Stomach (tissue), 9 donors: ENCODE results near the gene FTO. TPM values are rescaled to one million over a fixed set of nuclear protein-coding genes. Genes with fewer than 3 reads are reported as not detected.

ENCODE experiments used
- DNase-seq, 2 donors: peaks; one replicate each; pipeline versions ENCODE4 v3.0.0 to v3.0.0-alpha.2; 2013 to 2019
- H3K27ac ChIP-seq, 5 donors: fragments of 200-600 bp in 4 of 5; sonication (generic) in 4 of 5; one replicate each; pipeline ENCODE4 v1.5.1; 2013 to 2019; ENCODE audit warnings: mild to moderate bottlenecking in 1 of 5, moderate library complexity in 1 of 5
- H3K27me3 ChIP-seq, 3 donors: fragments of 200-600 bp; sonication (generic); one replicate each; pipeline ENCODE4 v1.5.1; 2017 to 2019; ENCODE audit warnings: mixed run types in 1 of 3
- H3K36me3 ChIP-seq, 4 donors: fragments of 200-600 bp; sonication (generic); 1 replicate in 3 of 4; 2 replicates in 1 of 4; pipeline ENCODE4 v1.5.1; 2016 to 2019
- H3K4me1 ChIP-seq, 4 donors: fragments of 200-600 bp; sonication (generic); one replicate each; pipeline ENCODE4 v1.5.1; 2016 to 2019
- H3K4me3 ChIP-seq, 4 donors: fragments of 200-600 bp; sonication (generic) in 3 of 4; one replicate each; pipeline ENCODE4 v1.5.1; 2016 to 2019; ENCODE audit warnings: mild to moderate bottlenecking in 1 of 4
- H3K9me3 ChIP-seq, 4 donors: fragments of 200-600 bp; sonication (generic); one replicate each; pipeline ENCODE4 v1.5.1; 2016 to 2019
- EP300 ChIP-seq: sonication (generic); formaldehyde crosslinking; IDR thresholded peaks from one replicate; pipeline ENCODE4 v1.6.1; 2017; ENCODE audit warnings: antibody characterized with exemption
- POLR2A ChIP-seq, 4 donors: fragments of 450-650 bp; IDR thresholded peaks; one replicate each; pipeline ENCODE4 v1.6.1; 2016; ENCODE audit warnings: antibody characterized with exemption in 4 of 4, control low read depth in 2 of 4, mild to moderate bottlenecking in 1 of 4, moderate library complexity in 1 of 4
- POLR2AphosphoS5 ChIP-seq, 3 donors: sonication (generic); formaldehyde crosslinking; IDR thresholded peaks; one replicate each; pipeline ENCODE4 v1.6.1; 2016; ENCODE audit warnings: antibody characterized with exemption in 3 of 3
- WGBS, 5 donors: extraction: QIAGEN DNeasy Blood & Tissue Kit in 3 of 5; methylation state at CpG; one replicate each; pipeline versions ENCODE4 v1.1.5 to v1.1.7; 2013 to 2018; 5-methylcytosine and 5-hydroxymethylcytosine counted together
- intact Hi-C: fragments of 100-400 bp; cut with DNase I; formaldehyde crosslinking; loops from one replicate; pipeline ENCODE4 v1.15.1; 2023; ENCODE audit warnings: low total_unique reads
- polyA plus RNA-seq, 3 donors: library from polyadenylated mRNA; stranded (reverse); fragments of 200-250 nt; gene quantifications; one replicate each; pipeline ENCODE4 v1.2.3, GENCODE V29; 2013
- total RNA-seq, 5 donors: library from RNA; depleted of rRNA; stranded (reverse); fragments of >200 nt; gene quantifications; one replicate each; pipeline versions ENCODE4 v1.1.0 to v1.2.3, GENCODE V29; 2014 to 2016
- TF ChIP-seq, protein P1 (sequence below), 7 experiments: fragments of 450-650 bp in 4 of 7; fragments of 200-600 bp in 3 of 7; sonication (generic) in 3 of 7; IDR thresholded peaks; one replicate each; pipeline ENCODE4 v1.5.1; 2016 to 2019; ENCODE audit warnings: antibody characterized with exemption in 7 of 7, control low read depth in 2 of 7, mild to moderate bottlenecking in 1 of 7
- donor health status: healthy with polysubstance abuse.
- donor health status: Bipolar disorder and iron deficiency.
- donor health status: healthy.

Gene FTO
- total and polyA plus RNA-seq, 8 donors = 9.3 to 88.7 (median 24.6) TPM

DNA sequence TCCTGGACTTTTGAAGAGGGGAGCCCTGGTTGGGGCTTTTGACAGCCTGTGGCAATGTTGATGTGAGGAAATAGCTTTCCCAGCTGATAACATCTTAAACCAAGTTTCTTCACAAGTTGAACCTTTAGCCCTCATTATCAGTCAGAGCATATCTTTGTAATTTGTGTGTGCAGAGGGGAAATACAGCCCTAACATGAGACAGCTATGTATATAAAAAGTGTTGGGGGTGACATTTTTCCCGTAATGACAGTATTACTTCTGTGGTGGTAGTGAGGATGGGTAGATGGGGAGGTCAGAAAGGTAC is 221.1 kb downstream of the FTO start:
- 86 to 100% (median 89%) methylated on average over 1 of the region's 1 CpG for WGBS, 5 donors

DNA sequence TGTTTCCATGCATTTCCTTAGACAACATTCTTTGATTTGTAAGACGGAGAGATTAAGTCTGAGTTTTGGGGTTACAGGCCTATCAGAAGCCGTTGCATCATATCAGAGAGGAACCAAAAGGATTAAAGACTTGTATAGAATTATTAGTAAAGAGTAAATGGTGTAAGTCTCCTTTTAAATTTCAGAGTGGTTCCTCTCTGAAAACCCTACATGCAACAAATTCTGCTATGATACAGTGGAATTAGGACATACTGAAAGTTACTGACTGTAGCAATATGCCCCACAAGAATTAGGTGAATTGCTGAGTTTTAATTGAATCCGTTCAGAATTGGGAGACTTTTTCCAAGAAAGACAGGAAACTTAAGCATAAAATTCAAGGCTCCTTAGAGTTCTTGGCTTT is 221.6 kb downstream of the FTO start:
- TF ChIP-seq POLR2AphosphoS5 (IDR thresholded peaks at IDR 0.05) (no peak), EP300 (no peak), POLR2A (IDR thresholded peaks at IDR 0.05) (no peak)
- TF ChIP-seq, protein P1, sequence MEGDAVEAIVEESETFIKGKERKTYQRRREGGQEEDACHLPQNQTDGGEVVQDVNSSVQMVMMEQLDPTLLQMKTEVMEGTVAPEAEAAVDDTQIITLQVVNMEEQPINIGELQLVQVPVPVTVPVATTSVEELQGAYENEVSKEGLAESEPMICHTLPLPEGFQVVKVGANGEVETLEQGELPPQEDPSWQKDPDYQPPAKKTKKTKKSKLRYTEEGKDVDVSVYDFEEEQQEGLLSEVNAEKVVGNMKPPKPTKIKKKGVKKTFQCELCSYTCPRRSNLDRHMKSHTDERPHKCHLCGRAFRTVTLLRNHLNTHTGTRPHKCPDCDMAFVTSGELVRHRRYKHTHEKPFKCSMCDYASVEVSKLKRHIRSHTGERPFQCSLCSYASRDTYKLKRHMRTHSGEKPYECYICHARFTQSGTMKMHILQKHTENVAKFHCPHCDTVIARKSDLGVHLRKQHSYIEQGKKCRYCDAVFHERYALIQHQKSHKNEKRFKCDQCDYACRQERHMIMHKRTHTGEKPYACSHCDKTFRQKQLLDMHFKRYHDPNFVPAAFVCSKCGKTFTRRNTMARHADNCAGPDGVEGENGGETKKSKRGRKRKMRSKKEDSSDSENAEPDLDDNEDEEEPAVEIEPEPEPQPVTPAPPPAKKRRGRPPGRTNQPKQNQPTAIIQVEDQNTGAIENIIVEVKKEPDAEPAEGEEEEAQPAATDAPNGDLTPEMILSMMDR (IDR thresholded peaks at IDR 0.05) = no peak
- Histone ChIP-seq H3K27me3 (no peaks in the 10 kb centered on the region), H3K4me3 (no peak overlapping the region), H3K4me1 (no peaks in the 10 kb centered on the region), H3K9me3 (no peaks in the 10 kb centered on the region), H3K27ac (no peak overlapping the region), H3K36me3 (no peaks in the 10 kb centered on the region)
- intact Hi-C loops = no loop called here
- WGBS, 5 donors = 81 to 91% (median 88%) methylated on average over 3 of the region's 3 CpGs
- DNase-seq = no peak

More for the DNA sequence above, 221.1 kb downstream of the FTO start:
- TF ChIP-seq POLR2A (IDR thresholded peaks at IDR 0.05) = no peak
- TF ChIP-seq, protein P1 (IDR thresholded peaks at IDR 0.05) = no peak
- no peak for TF ChIP-seq EP300
- TF ChIP-seq POLR2AphosphoS5 (IDR thresholded peaks at IDR 0.05) = no peak
- Histone ChIP-seq H3K4me3 (no peak overlapping the region), H3K27ac (no peak overlapping the region), H3K4me1 (no peaks in the 10 kb centered on the region), H3K9me3 (no peaks in the 10 kb centered on the region), H3K36me3 (no peaks in the 10 kb centered on the region), H3K27me3 (no peaks in the 10 kb centered on the region)
- intact Hi-C loops = no loop called here
- DNase-seq = no peak

DNA sequence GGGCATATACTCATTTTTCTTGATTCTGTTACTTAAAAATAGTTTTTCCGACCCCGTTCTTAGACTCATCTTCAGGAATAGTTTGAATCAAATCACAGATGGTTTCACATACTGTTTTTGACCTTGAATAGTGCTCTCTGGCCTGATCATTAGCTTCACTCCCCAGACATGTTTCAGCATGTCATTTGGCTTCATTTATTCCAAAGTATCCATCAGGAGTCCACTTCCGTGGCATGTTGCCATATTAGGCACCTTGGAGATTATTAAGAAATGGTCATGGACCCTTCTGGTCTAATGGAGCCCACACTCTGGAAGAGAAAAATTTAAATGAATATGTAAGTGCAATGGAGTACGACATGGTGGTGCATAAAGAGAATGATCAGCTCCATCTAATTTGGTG is 222.3 kb downstream of the FTO start:
- H3K4me1 ChIP-seq = no peaks in the 10 kb centered on the region
- intact Hi-C loops = no loop called here

DNA sequence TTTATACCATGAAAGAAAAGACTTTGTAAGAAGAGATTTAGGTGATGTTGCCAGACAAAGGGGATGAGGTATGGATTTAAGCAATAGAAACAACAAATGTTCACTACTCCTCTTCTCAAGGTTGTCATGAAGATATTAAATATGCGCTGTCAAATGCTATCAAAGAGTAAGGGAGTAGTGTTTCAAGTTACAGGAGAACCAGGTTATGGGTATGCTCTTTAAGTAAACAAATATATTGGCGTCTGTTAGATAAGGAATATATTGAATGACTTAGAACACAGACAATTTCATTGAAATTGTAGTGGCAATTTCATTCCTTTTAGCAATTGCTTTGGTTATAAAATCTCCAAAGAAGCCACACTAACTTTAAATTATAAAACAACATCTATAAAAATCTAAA is 229.0 kb downstream of the FTO start:
- peaks cover 0 to 32% (median 8%) of the 10 kb centered on the region in 4 donors for H3K4me1 ChIP-seq

More for the DNA sequence above, 222.3 kb downstream of the FTO start:
- Histone ChIP-seq H3K27ac (no peak overlapping the region), H3K4me3 (no peak overlapping the region), H3K9me3 (no peaks in the 10 kb centered on the region), H3K36me3 (no peaks in the 10 kb centered on the region), H3K27me3 (no peaks in the 10 kb centered on the region)
- no peak for DNase-seq
- WGBS, 5 donors = 92 to 97% (median 96%) methylated on average over 4 of the region's 4 CpGs
- TF ChIP-seq POLR2A (IDR thresholded peaks at IDR 0.05) (no peak), POLR2AphosphoS5 (IDR thresholded peaks at IDR 0.05) (no peak), EP300 (no peak)
- TF ChIP-seq, protein P1 (IDR thresholded peaks at IDR 0.05) = no peak

More for the DNA sequence above, 229.0 kb downstream of the FTO start:
- no peak for DNase-seq
- intact Hi-C loops = no loop called here
- Histone ChIP-seq H3K36me3 (peaks cover 3 to 13% (median 7%) of the 10 kb centered on the region in 4 donors), H3K4me3 (no peak overlapping the region), H3K27me3 (no peaks in the 10 kb centered on the region), H3K9me3 (no peaks in the 10 kb centered on the region), H3K27ac (no peak overlapping the region)
- WGBS, 5 donors = 35 to 71% (median 49%) methylated on average over 2 of the region's 2 CpGs
- no peak for TF ChIP-seq POLR2AphosphoS5 (IDR thresholded peaks at IDR 0.05)
- TF ChIP-seq POLR2A (IDR thresholded peaks at IDR 0.05) = no peak
- TF ChIP-seq, protein P1 (IDR thresholded peaks at IDR 0.05) = no peak
- TF ChIP-seq EP300 = no peak
